Panc1 (cell line): Measurements from ENCODE around the gene TTLL5. TPM values are rescaled to one million over a fixed set of nuclear protein-coding genes. Genes with fewer than 3 reads are reported as not detected.

Experiments
- ATAC-seq: fragments of 200-7000 bp; cut with Tn5 transposase; 2 replicates; pipeline ENCODE4 v1.9.1; 2020; ENCODE audit warnings: mild to moderate bottlenecking, moderate library complexity
- BruUV-seq: library from RNA; stranded (reverse); fragments of 400-500 nt; replicated peaks from 2 replicates; lab custom pipeline; 2021; lab: Mats Ljungman, UMichigan
- CTCF ChIA-PET: fragments of 300-600 bp; sonication (Branson Sonifier 250); formaldehyde crosslinking; loops from one replicate; lab custom pipeline; 2022; ENCODE audit warnings: antibody characterized with exemption; lab: Charles Lee
- POLR2A ChIA-PET: fragments of 300-600 bp; sonication (Branson Sonifier 250); formaldehyde crosslinking; loops from one replicate; lab custom pipeline; 2022; ENCODE audit warnings: antibody characterized with exemption; lab: Charles Lee
- DNase-seq: peaks from one replicate; pipeline ENCODE4 v3.0.0-alpha.2; 2010; ENCODE audit warnings: low read depth, low spot score
- H3K27ac ChIP-seq: 2 replicates; pipeline ENCODE4 v1.5.1; 2011; ENCODE audit warnings: mild to moderate bottlenecking, low read length, inconsistent platforms
- H3K27me3 ChIP-seq: fragments of 200-500 bp; sonication (Bioruptor generic); 2 replicates; pipeline ENCODE4 v1.6.0; 2014; ENCODE audit warnings: low read length, inconsistent platforms; ENCODE audit not compliant: control insufficient read depth, insufficient read depth
- H3K36me3 ChIP-seq: fragments of 200-500 bp; sonication (Bioruptor generic); 2 replicates; pipeline ENCODE4 v1.5.1; 2014; ENCODE audit warnings: inconsistent platforms, mild to moderate bottlenecking, low read length, moderate library complexity; ENCODE audit not compliant: control insufficient read depth, insufficient read depth
- H3K4me1 ChIP-seq: 2 replicates; pipeline ENCODE4 v1.5.1; 2011; ENCODE audit warnings: inconsistent platforms, mild to moderate bottlenecking, low read length, moderate library complexity; ENCODE audit not compliant: control insufficient read depth, insufficient read depth
- H3K4me3 ChIP-seq, 2 experiments: 2 replicates each; pipeline ENCODE4 v1.5.1; 2011 to 2012; ENCODE audit warnings: low read depth in 2 of 2, low read length in 2 of 2, mild to moderate bottlenecking in 2 of 2, inconsistent platforms in 1 of 2, moderate library complexity in 1 of 2
- H3K9me3 ChIP-seq: fragments of 200-500 bp; sonication (Bioruptor generic); 2 replicates; pipeline ENCODE4 v1.5.1; 2014; ENCODE audit warnings: low read depth, mild to moderate bottlenecking, inconsistent platforms, low read length, moderate library complexity; ENCODE audit not compliant: control insufficient read depth, insufficient read depth
- CTCF ChIP-seq: fragments of 450-650 bp; IDR thresholded peaks from 2 replicates; pipeline ENCODE4 v1.5.1; 2017; ENCODE audit warnings: mild to moderate bottlenecking
- POLR2AphosphoS5 ChIP-seq: IDR thresholded peaks from 2 replicates; pipeline ENCODE4 v1.6.1; 2012; ENCODE audit warnings: mild to moderate bottlenecking, low read depth, low read length, moderate library complexity
- REST ChIP-seq, 2 experiments: IDR thresholded peaks; 2 replicates each; pipeline ENCODE4 v1.6.1; 2011 to 2012; ENCODE audit warnings: low read depth in 2 of 2, control low read depth in 1 of 2, low read length in 1 of 2, mild to moderate bottlenecking in 1 of 2, moderate library complexity in 1 of 2; ENCODE audit not compliant: insufficient read depth in 1 of 2
- SIN3A ChIP-seq: IDR thresholded peaks from 2 replicates; pipeline ENCODE4 v1.6.1; 2012; ENCODE audit warnings: low read depth, mild to moderate bottlenecking, low read length, moderate library complexity, borderline replicate concordance; ENCODE audit not compliant: insufficient read depth
- TCF7L2 ChIP-seq: IDR thresholded peaks from 2 replicates; pipeline ENCODE4 v1.6.1; 2011; ENCODE audit warnings: mild to moderate bottlenecking, low read depth, low read length, inconsistent platforms
- in situ Hi-C: cut with HindIII; loops from 2 replicates; pipeline ENCODE4 v1.10.0; 2016; ENCODE audit warnings: low sequenced_read_pairs, low pct_unique_long_range_greater_than_20kb
- intact Hi-C: fragments of 100-400 bp; cut with micrococcal nuclease; formaldehyde crosslinking; loops from one replicate; pipeline ENCODE4 v1.10.0; 2022; ENCODE audit not compliant: unreplicated experiment
- total RNA-seq: library from RNA; stranded (reverse); gene quantifications from one replicate; pipeline ENCODE4 v1.2.1, GENCODE V29; 2021; ENCODE audit not compliant: unreplicated experiment

Gene TTLL5
- total RNA-seq, 1 experiment from 2014 or later: 23.5 TPM

- no peak for DNase-seq
- H3K4me3 ChIP-seq: no peak overlapping the region
- ChIA-PET CTCF (no interaction called here), POLR2A (no interaction called here)
- no TSS peak for BruUV-seq
- H3K9me3 ChIP-seq: no peaks in the 10 kb centered on the region
- no peaks in the 10 kb centered on the region for H3K27me3 ChIP-seq
- in situ Hi-C loops: no loop called here
- no peaks in the 10 kb centered on the region for H3K4me1 ChIP-seq
- no peak for ATAC-seq
- intact Hi-C loops: no loop called here
- TF ChIP-seq TCF7L2 (no peak), CTCF (no peak), POLR2AphosphoS5 (no peak), REST (IDR thresholded peaks at IDR 0.05; ENCODE audit: insufficient read depth in 1 of 2, low read depth in 2 of 2, low read length in 1 of 2) (no peak), SIN3A (no peak)
- no peaks in the 10 kb centered on the region; the same call in 1 of the 2 replicates for H3K36me3 ChIP-seq
- no peak overlapping the region for H3K27ac ChIP-seq
These were observed 90.2 kb downstream of the TTLL5 start for GRCh38 chr14:75751296-75751695.

- in situ Hi-C loops: no loop called here
- ChIA-PET CTCF (no interaction called here), POLR2A (no interaction called here)
- Histone ChIP-seq H3K27ac (no peak overlapping the region), H3K27me3 (no peaks in the 10 kb centered on the region), H3K4me1 (no peaks in the 10 kb centered on the region), H3K9me3 (no peaks in the 10 kb centered on the region), H3K4me3 (no peak overlapping the region), H3K36me3 (no peaks in the 10 kb centered on the region; the same call in 1 of the 2 replicates)
- TF ChIP-seq POLR2AphosphoS5: no peak
- no peak for TF ChIP-seq CTCF
- BruUV-seq: no TSS peak
- intact Hi-C loops: no loop called here
- DNase-seq: no peak
- ATAC-seq: no peak
These were observed 91.0 kb downstream of the TTLL5 start for GRCh38 chr14:75752086-75752485.
